ENCODE results near the gene FHOD3.

DNA sequence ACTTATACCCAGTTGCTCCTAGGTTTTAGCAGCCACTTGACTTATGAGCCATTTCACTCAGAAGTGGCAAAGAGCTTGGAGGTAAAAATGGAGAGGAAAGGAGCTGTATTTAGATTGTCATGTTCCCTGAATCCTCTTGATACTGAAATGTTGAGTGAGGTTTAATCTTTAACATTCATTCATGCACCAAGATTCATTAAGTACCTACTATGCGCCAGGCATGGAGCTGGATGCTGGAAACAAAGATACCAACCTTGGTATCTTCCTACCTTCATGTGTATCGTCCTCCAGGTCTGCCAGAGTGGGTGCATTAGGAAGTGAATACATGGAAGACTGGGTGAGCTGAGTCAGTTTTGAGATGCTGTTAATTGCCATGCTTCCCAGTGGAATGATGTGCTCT is 507.6 kb downstream of the FHOD3 start:
- TF ChIP-seq POLR2AphosphoS5 (IDR thresholded peaks at IDR 0.05; ENCODE audit: low read depth, low read length) (no peak), TAF1 (IDR thresholded peaks at IDR 0.05; ENCODE audit: borderline replicate concordance, insufficient read depth, low read length) (no peak), FOXP2 (optimal IDR thresholded peaks at IDR 0.05; ENCODE audit: borderline replicate concordance, extremely low read depth, extremely low read length, insufficient read depth) (no peak)
- TF ChIP-seq, protein P1, sequence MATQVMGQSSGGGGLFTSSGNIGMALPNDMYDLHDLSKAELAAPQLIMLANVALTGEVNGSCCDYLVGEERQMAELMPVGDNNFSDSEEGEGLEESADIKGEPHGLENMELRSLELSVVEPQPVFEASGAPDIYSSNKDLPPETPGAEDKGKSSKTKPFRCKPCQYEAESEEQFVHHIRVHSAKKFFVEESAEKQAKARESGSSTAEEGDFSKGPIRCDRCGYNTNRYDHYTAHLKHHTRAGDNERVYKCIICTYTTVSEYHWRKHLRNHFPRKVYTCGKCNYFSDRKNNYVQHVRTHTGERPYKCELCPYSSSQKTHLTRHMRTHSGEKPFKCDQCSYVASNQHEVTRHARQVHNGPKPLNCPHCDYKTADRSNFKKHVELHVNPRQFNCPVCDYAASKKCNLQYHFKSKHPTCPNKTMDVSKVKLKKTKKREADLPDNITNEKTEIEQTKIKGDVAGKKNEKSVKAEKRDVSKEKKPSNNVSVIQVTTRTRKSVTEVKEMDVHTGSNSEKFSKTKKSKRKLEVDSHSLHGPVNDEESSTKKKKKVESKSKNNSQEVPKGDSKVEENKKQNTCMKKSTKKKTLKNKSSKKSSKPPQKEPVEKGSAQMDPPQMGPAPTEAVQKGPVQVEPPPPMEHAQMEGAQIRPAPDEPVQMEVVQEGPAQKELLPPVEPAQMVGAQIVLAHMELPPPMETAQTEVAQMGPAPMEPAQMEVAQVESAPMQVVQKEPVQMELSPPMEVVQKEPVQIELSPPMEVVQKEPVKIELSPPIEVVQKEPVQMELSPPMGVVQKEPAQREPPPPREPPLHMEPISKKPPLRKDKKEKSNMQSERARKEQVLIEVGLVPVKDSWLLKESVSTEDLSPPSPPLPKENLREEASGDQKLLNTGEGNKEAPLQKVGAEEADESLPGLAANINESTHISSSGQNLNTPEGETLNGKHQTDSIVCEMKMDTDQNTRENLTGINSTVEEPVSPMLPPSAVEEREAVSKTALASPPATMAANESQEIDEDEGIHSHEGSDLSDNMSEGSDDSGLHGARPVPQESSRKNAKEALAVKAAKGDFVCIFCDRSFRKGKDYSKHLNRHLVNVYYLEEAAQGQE (IDR thresholded peaks at IDR 0.05; ENCODE audit: insufficient read depth in 1 of 2, low read depth in 2 of 2, low read length in 2 of 2): no peak

All from PFSK-1 (cell line).